Medulla oblongata (tissue), 1 donor: Measurements from ENCODE around the gene LPP.
A peak's percentile ranks its signal among the peaks of the same experiment; 100 is the strongest.

ENCODE experiments used
- DNase-seq: peaks from one replicate; pipeline ENCODE4 v3.0.0-alpha.2; 2015; ENCODE audit errors: extremely low spot score

The LPP gene

DNA sequence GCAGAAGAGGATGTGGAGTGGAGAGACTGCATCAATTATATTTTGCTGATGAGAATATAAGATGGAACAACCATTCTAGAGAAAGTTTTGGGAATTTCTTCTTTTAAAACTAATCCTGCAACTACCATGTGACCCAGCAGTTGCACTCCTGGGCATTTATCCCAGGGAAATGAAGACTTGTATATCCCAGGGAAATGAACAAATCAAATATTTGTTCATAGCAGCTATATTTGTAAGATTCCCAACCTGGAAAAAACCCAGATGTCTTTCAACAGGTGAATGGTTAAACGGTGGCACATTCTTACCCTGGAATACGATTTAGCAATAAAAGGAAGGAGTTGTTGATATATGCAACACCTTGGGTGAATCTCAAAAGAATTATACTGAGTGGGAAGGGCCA is 632.5 kb downstream of the LPP start:
- no peak for DNase-seq

DNA sequence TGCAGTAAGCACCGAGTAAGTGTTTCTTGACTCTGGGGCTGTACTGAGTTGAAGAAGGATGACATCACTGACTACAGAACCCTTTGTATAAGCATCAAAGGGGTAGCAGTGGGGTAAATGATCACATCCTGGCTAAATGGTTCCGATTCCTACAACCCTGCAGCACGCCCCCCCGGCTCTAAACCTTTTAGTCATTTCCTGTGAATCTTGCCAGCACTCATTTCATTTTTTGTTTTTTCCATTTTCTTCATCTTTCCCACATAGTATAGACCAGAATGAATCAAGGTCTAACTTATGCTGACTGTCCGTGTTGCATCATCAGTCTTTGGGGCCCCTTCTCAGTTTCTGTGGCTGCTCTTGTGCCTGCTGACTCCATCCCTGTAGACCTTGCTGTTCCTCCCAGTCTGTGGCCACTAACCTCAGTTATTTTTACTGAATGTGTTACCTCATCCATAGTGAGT is 634.7 kb downstream of the LPP start:
- no peak for DNase-seq

DNA sequence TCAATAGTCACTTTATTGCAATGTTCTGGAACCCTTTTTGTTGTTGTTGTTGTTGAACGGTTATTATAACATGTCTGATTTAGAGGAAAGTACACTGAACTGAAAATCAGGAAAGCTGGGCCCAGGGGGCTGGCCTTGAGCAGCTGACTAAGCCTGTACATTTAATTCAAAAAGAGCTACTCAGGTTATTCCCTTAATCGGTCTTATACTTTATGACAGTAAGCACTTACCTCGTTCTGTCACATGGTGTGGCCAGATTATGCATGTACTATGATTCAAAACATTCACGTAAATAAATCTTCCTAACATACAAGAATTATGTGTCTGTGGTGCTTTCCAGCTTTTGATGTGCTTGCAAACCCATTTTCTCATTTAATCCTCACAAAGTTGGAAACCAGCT is 635.3 kb downstream of the LPP start:
- no peak for DNase-seq

DNA sequence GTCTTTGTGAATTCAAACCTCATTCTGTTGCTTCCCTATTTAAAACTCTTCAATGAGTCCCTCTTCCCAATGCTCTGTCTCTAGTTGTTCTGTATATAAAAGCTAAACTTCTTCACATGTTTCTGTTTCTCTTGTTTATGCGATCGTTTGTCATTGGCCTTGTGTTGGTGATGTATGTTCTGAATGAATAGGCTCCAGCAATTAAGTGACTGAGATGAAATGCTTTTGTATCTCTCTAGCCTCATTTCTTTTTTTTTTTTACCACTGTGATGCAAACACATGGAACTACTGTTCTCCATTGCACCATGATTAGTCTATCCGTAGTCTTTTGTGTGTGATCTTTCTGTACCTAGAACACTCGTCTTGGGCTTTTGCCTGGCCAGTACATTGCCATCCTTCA is 637.4 kb downstream of the LPP start:
- DNase-seq = no peak

DNA sequence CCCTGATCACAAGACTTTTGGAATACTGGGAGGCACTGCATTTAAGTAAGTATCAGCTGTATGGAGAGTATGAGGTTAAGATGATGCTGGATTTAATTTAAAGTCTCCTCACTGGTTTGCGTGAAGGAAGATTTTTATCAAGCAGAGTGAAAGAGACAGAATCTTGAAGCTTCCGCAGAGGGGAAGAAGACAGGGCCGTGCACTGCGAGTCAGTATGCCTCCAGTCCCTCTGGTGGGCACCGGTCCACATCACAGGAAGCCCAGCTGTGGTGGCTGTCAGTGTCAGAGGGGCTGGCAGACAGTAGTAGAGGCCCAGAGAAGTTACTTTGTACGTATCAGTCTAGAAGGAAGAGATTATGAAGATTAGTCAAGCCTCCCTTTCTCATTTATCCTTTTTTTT is 638.8 kb downstream of the LPP start:
- DNase-seq = peak; percentile 67

DNA sequence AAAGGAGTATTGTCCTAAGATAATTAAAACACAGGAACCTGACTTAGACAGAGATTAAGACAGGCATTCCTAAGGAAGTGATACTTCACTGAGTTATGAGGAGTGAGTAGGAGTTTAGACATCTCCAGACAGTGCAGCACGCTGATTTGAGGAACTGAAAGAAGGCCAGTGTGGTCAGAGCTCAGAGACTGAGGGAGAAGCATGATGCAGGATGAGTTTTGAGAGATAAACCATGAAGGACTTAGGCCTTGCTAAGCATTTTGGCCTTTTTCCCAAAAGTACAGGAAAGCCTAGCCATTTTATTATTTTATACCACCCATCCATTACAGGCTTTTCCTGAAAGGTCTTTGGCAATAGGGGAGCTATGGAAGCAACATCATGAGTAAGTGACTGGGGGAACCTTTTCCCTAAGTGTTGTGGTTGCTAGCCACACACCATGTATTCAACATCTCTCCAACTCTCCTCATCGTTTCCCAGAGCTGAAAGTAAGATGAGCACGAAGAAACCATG is 642.2 kb downstream of the LPP start:
- DNase-seq = peak; percentile 82

DNA sequence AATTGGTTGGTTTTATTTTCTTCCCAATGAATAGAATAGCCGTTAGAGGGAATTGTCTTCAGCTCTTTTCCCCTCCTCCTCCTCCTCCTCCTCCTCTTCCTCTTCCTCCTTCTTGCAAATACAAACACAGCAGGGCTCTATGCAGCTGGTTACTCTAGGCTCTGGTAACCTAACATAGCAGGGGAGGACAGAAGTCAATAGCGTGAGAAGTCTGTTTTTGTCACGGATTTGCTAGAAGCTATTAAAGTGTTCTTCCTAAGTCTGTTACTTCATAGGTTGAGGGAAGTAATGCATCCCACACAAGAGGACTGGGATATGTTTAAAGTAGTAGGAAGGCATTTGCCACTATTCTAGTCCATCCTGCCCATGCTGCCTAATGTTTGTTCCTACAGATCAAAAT is 643.1 kb downstream of the LPP start:
- DNase-seq = no peak

DNA sequence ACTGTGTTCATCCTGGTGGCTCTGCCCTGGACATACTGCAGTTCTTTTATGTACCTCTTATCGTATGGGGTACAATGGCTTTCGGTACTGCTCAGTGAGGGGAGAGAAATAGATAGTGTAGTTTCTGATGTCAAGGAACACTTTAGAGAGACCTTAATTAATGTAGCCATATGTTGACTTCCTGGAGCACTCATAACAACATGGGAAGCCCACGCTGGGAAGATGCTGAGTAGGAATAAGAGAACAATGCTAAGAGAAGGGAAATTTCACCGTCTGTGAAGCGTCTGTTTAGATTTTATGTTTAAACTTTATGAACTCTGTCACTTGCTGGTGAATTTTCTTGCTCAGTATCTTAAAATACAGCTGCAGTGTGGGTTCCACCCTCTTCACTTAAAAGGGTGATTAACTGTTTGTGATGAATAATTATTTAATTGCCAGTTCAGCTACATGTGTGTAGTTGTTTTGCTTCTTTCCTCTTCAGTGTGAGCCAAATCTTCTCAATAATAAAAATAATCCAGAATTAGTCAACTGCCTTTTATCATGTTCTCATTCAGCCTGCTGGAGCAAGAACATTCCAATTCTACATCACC is 644.7 kb downstream of the LPP start:
- no peak for DNase-seq

DNA sequence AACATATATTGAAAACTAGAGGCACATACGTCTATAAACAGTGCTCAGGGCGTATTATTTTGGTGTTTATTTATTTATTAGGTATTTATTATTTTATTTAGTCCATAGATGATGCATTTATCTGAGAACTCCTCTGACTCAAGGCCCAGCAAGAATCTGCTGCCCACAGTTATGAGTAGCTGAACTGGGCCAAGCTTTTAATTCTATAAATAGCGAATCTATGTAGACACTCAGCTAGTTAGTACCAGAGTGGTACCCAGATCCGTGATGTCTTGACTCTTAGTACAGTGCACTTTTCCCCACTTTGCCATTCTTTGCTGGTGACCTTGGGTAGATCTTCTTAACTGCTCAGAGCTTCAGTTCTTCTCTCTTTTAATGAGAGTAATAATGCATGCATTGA is 647.4 kb downstream of the LPP start:
- no peak for DNase-seq

DNA sequence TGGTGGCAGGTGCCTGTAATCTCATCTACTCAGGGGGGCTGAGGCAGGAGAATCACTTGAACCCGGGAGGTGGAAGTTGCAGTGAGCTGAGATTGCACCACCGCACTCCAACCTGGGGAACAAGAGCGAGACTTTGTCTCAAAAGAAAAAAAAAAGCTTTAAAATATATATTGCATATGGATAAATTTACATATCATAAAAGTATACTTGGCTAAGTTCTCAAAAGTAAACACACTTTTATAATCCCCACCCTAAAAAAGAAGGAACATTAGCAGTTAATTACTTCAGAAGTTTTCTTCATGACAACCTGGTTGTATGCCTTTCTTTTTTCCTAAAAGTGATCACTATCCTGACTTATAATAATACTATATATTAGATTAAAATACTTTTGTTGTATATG is 648.7 kb downstream of the LPP start:
- DNase-seq = no peak

DNA sequence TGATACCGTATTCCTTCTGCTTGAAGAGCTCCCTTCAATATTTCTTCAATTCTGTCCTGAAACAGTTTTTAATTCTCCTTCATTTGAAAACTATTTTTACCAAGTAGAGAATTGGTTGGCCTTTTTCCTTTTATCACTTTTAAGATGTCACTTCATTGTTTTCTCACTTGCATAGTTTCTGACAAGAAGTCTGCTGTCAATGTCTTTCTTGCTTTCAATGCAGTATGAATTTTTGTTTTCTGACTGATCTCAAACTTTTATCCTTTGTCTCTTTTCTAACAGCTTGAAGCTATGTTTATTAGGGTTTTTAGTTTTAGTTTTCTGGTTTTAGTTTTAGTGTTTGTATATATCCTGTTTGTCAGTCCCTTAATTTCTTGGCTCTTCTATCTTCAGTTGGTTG is 653.0 kb downstream of the LPP start:
- DNase-seq = no peak

DNA sequence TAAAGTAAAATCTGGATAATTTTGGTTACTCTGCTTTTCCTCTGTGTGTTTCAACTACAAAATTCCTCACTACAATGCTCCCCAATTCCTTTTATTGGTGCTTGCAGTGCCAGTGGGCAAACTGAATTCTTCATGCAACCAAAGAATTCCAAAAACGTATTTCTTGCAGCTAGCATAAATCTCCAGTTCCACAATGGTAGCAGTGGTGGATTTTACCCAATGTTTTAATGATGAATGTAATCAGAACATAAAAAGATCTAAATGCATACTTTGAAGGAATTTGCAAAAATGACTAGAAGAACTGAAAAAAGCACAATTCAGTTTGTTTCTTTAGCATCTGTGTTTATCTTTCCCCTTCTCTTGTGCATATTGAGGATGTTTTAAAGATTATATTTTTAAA is 658.2 kb downstream of the LPP start:
- DNase-seq = no peak

DNA sequence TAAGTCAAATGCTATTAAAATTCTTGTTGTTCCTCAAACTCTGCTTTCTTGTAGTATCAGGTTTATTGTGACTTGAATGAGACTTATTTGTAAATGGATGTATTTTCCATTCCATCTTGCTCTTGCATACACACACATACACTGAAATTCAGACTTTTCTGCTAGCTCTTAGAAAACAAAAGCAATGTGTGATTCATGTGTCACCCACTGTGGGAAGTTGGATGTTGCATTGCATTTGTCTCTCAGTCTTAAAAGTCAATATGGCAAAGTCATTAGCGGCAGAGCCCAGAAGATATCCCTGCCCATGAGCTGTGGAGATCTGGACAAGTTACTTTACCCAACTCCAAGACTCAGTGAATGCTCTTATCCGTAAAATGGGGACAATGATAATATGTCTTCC is 660.6 kb downstream of the LPP start:
- no peak for DNase-seq

DNA sequence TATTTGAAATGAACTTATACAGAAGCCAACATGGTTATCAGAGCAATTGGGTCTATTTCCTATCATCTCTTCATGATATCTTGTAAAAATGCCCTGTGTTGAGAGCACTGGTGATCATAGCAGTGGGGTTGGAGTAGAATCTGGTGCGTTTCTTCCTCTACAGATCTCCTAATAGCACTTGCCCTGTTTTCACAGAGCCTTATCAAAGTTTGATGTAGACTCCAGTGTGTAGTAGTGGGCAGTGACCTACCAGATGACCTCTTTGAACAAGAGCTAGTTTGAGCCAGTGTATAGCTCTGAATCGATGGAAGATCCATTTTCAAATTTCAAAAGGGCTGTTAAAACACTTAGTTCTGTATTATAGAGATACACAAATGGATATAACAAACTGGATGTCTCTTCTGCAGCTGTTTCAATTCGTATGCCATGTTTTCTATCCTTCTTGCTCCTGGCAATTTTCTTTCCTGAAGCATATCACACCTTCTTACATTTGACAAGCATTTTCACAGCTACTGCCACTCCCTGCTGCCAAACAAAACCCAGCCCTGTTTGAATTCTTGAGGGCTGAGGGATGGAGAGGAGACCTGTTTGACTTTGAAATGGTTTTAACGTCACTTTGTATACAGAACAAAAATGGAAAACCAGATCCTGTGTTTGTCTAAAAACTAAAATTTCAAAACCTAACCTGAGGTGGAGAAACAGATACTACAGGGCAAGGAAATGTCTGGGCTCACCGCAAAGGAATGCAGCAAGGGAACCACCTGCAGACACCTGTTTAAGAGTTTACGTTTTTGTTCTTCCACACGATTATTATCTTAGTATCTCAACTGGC is 663.4 kb downstream of the LPP start:
- no peak for DNase-seq

DNA sequence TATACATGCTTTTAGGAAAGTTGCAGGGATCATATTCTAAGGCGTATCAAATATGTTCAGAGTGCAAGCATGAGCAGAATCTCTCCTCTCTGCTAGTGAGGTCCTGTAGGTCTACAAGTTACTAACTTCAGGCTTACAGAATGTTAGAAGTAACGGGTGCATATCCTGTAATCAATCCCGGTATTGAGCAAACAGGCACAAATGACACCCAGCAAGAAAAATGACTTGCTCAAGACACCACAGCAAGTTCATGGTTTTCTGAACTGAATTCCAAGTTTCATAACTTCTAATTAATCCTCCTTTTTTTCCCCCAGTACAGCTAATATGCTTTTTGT is 663.9 kb downstream of the LPP start:
- no peak for DNase-seq

DNA sequence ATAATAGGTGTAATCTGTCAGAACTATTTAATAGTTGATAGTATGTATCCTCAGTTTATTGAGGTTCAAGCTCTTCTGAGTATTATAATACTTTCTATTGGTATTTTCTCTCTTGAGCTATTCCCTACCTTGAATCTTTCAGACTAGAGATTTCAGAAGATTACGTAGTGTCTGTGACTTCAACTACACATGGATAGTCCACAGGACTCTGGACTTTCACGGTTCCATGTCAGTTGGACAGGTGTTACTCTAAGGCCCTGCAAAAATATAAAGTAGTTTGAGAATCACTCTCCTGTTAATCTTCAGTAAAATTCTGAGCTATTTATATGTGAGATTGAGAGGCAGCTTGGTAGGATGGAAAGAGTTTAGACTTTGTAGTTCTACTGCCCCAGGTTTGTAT is 664.3 kb downstream of the LPP start:
- DNase-seq = no peak

DNA sequence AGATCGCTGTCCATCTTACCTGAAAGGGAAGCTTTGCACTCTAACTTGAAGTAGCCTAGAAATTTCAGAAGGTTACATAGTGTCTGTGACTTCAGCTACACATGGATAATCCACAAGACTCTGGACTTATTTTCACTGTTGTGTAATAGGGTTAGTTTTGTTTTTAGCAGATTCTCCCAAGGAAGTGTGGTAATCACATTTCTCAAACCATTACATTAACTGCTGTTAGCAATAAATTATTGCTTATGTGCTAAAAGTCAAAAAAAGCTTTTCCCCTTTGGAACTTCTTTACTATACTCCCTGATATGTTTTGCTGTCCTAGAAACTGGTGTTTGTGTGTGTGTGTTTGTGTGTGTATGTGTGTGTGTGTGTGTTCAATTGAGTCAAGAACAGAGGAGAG is 666.0 kb downstream of the LPP start:
- peak; percentile 34 for DNase-seq

DNA sequence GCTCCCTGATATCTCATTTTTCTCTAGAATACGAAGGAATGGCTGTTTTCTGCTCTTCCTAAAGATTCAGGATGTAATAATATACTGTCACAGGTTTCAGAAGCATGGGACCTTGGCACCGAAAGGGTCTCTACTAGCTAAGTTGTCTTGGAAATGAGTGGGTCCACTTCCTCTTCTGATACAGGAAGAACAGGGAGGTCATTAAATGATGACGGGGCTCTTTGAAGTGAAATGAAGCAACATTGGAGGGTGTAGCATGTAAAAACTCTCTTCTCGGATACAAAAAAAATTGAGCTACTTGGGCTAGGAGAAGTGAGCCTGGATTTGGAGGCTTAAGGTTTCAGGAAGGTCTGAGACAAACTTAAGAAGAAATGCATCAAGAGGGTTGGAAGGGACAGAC is 668.0 kb downstream of the LPP start:
- DNase-seq = peak; percentile 52

DNA sequence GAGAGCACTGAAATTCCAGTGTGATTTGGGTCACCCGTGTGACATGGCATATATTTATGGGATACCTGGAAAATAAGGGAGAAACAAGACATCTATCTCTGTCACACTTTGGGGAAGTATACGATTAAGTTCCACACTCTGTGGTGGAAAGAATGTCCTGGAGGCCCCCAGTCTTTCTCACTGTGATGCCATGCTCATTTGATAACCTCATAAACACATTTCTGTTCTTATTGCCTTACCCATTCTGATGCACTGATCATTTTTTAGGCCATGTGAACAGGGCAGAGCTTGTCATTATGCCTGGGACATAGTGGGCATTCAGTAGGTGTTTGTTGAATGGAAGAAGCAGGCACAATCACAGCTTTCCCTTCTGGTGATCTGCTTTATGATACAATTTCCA is 668.5 kb downstream of the LPP start:
- no peak for DNase-seq

DNA sequence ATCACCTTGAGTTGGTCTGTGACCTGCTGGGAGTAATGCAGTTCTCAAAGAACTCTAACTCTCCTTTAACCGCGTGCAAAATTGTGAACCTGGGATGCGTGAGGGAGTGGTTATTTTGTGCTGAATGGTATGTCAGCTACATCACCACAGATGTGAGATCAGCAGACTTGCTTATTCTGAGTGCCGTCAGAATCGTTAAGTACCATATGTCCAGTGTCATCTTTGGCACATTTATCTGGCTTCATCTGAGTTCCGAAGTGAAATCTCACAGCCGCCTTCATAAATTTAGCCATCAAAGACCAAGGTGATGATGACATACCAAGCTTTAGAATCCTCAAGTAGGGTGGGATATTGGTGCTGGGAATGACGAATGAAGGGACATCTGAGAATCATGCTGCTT is 670.6 kb downstream of the LPP start:
- DNase-seq = no peak

DNA sequence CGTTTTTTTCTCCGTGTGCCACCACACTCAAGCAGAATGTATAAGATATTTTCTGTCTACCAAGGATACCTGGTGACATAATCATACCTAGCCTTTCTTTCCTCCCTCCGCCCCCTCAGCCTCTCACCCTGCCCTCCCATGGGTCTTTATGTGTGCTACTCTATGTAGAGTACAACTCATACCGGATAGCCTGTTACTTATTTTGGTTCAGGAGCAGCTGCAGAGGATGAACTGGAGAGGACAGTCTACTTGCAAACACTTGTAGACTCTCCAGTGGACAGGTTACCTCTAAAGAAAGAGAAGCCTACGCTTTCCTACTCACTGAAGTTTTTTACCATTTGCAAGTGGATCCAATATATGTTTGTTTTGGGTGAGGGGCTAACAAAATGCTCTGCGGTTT is 671.9 kb downstream of the LPP start:
- no peak for DNase-seq

DNA sequence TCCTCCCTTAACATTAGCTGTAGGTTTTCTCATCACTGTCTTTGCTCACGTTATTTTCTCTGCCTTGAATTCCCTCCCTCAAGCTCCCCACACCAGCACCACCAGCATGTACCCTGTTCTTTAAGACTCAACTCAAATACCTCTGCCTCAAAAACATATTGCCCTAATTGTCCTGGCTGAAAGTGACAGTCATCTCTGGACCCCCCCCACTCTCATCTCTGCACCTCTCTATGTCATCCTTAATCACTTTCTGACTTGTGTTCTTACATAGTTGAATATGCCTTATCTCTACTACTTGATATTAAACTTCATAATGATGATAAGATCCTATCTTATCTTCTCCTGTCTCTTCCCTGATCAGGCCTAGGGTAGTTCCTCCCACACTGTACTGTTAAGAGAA is 672.6 kb downstream of the LPP start:
- no peak for DNase-seq

DNA sequence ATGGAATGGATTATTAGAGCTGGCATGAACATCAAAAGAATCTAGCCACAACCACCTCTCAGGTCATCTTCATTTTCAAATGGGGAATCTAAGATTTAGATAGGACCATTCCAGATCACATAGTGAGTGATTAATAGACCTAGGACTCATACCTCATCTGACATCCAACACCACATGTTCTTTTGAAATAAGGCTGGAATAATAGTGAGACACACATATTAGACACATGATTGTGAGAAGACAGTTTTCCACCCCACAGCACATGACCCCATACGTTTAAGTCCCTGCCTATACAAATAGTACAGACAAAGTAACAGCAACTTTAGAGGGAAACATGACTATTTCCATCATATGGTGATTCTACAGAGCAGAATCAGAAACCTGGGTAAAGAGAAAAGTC is 673.1 kb downstream of the LPP start:
- DNase-seq = no peak

DNA sequence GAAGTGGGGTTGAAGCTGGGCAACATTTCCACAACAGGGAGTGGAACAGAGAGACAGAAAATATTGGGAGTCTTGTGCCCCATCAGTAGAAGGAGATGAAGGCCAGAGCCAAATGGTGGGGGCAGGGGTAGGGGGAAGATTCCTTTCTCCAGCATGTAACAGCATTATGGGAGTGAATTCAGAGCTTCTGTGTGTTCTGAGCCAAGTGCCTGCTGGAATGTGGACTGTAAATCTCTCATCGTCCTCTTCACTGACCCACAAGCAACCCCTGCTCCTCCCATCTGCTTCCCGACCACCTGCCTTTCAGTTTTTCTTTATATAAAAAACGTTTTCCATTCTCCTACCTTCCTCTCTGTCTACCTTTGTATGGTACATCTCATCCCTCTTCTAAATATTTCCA is 673.6 kb downstream of the LPP start:
- no peak for DNase-seq
